K562 (cell line): ENCODE measurements around the gene NUBPL. TPM values are rescaled to one million over a fixed set of nuclear protein-coding genes. Genes with fewer than 3 reads are reported as not detected.

Experiments
- ATAC-seq: fragments of 200-7000 bp; cut with Tn5 transposase; 3 replicates; pipeline ENCODE4 v1.9.1; 2020; ENCODE audit warnings: moderate library complexity
- BruUV-seq: library from RNA; stranded (reverse); fragments of 400-500 nt; replicated peaks from 2 replicates; lab custom pipeline; 2021; lab: Mats Ljungman, UMichigan
- CTCF ChIA-PET: fragments of 300-600 bp; formaldehyde crosslinking; extraction: SDS; loops from one replicate; lab custom pipeline; 2021; ENCODE audit warnings: low intra/inter-chr PET ratio; lab: Yijun Ruan, JAX
- POLR2A ChIA-PET: fragments of 300-600, 350-650 bp; sonication (Branson Sonifier 250); formaldehyde crosslinking; extraction: SDS; loops from one replicate; lab custom pipeline; 2021; ENCODE audit warnings: antibody characterized with exemption, inconsistent platforms; lab: Yijun Ruan, JAX
- DNase-seq, 4 experiments: peaks; one replicate each; pipeline versions ENCODE4 v3.0.0 to v3.0.0-alpha.2; 2011 to 2018; ENCODE audit warnings: low spot score in 3 of 4, mixed read lengths in 3 of 4; ENCODE audit errors: extremely low read depth in 1 of 4
- FAIRE-seq: peaks from 2 replicates; lab custom pipeline; 2011; peaks lifted over from hg19 to GRCh38; lab: Jason Lieb, UNC
- H2AFZ ChIP-seq: 2 replicates; pipeline ENCODE4 v1.6.0; 2011; ENCODE audit warnings: low read depth, low read length, control low read depth, inconsistent platforms
- H3K27ac ChIP-seq: fragments of 200-600 bp; 3 replicates; pipeline ENCODE4 v1.8.0; 2011; ENCODE audit warnings: low read depth, mild to moderate bottlenecking, control low read depth, inconsistent platforms, low read length, moderate library complexity, mixed read lengths; ENCODE audit errors: extremely low read depth
- H3K27me3 ChIP-seq, 2 experiments: fragments of 300-600 bp in 1 of 2; 2 replicates in 1 of 2; 3 replicates in 1 of 2; pipeline versions ENCODE4 v1.6.0 to v1.8.0; 2011; ENCODE audit warnings: inconsistent platforms in 2 of 2, low read length in 2 of 2, mild to moderate bottlenecking in 1 of 2, mixed read lengths in 1 of 2, moderate library complexity in 1 of 2; ENCODE audit not compliant: control insufficient read depth in 2 of 2, insufficient read depth in 2 of 2
- H3K36me3 ChIP-seq: fragments of 300-600 bp; 3 replicates; pipeline ENCODE4 v1.8.0; 2011; ENCODE audit warnings: mild to moderate bottlenecking, low read length, inconsistent platforms; ENCODE audit not compliant: control insufficient read depth, insufficient read depth
- H3K4me1 ChIP-seq, 2 experiments: fragments of 200-600 bp in 1 of 2; replicated peaks in 1 of 2; 2 replicates in 1 of 2; 3 replicates in 1 of 2; pipeline versions ENCODE4 v1.5.1 to v1.8.0; 2011; ENCODE audit warnings: inconsistent platforms in 2 of 2, low read length in 2 of 2, mild to moderate bottlenecking in 1 of 2, mixed read lengths in 1 of 2, moderate library complexity in 1 of 2; ENCODE audit not compliant: control insufficient read depth in 2 of 2, insufficient read depth in 2 of 2
- H3K4me2 ChIP-seq: 2 replicates; pipeline ENCODE4 v1.6.1; 2011; ENCODE audit warnings: low read length, control low read depth, inconsistent platforms, mixed read lengths; ENCODE audit not compliant: insufficient read depth
- H3K4me3 ChIP-seq: fragments of 200-600 bp; sonication (generic), shearing (Covaris generic); 2 replicates; pipeline ENCODE4 v1.5.1; 2016; ENCODE audit warnings: control low read depth, inconsistent platforms
- H3K79me2 ChIP-seq: fragments of 200-600 bp; 3 replicates; pipeline ENCODE4 v1.8.0; 2011; ENCODE audit warnings: low read length, inconsistent platforms; ENCODE audit not compliant: control insufficient read depth, insufficient read depth
- H3K9ac ChIP-seq, 2 experiments: 2 replicates each; pipeline versions ENCODE4 v1.6.0 to v1.6.1; 2011; ENCODE audit warnings: low read depth in 2 of 2, low read length in 2 of 2, control low read depth in 1 of 2, inconsistent platforms in 1 of 2, mild to moderate bottlenecking in 1 of 2, mixed read lengths in 1 of 2; ENCODE audit not compliant: insufficient read depth in 1 of 2
- H3K9me1 ChIP-seq: one replicate; pipeline ENCODE4 v1.6.0; 2011; ENCODE audit warnings: inconsistent platforms, mild to moderate bottlenecking, low read length, moderate library complexity; ENCODE audit not compliant: control insufficient read depth, insufficient read depth
- H3K9me3 ChIP-seq: replicated peaks from 2 replicates; pipeline ENCODE4 v1.5.1; 2011; ENCODE audit warnings: low read depth, low read length, inconsistent platforms; ENCODE audit not compliant: control insufficient read depth, insufficient read depth
- H4K20me1 ChIP-seq: replicated peaks from 2 replicates; pipeline ENCODE4 v1.6.1; 2011; ENCODE audit warnings: low read length, inconsistent platforms, mixed read lengths; ENCODE audit not compliant: control insufficient read depth, insufficient read depth
- DACH1 ChIP-seq: fragments of 450-650 bp; IDR thresholded peaks from 2 replicates; pipeline ENCODE4 v1.6.1; 2018; ENCODE audit not compliant: partially characterized antibody
- FOXA3 ChIP-seq, 2 experiments: fragments of 450-650 bp in 1 of 2; sonication (generic) in 1 of 2; formaldehyde crosslinking; IDR thresholded peaks in 1 of 2; conservative IDR thresholded peaks in 1 of 2; 2 replicates each; pipeline versions ENCODE4 v1.4.0 to v1.8.0; 2020 to 2022; ENCODE audit warnings: mild to moderate bottlenecking in 2 of 2, missing genetic modification reagents in 1 of 2
- FOXK1 ChIP-seq: sonication (generic); formaldehyde crosslinking; IDR thresholded peaks from 2 replicates; pipeline ENCODE4 v1.8.0; 2022; ENCODE audit warnings: missing genetic modification reagents, mild to moderate bottlenecking, borderline replicate concordance
- GABPA ChIP-seq: fragments of 200-800 bp; sonication (Bioruptor generic); conservative IDR thresholded peaks from 2 replicates; pipeline ENCODE4 v1.6.1; 2016; ENCODE audit warnings: low read depth, missing genetic modification characterization, missing compliant biosample characterization
- HIVEP1 ChIP-seq: fragments of 250-450 bp; sonication (Bioruptor Pico); IDR thresholded peaks from 2 replicates; pipeline ENCODE4 v1.4.0; 2020; ENCODE audit warnings: mild to moderate bottlenecking
- HOXB6 ChIP-seq: fragments of 250-450 bp; sonication (Bioruptor Pico); IDR thresholded peaks from 2 replicates; pipeline ENCODE4 v1.5.1; 2022; ENCODE audit warnings: mild to moderate bottlenecking, borderline replicate concordance
- POLR2B ChIP-seq: fragments of 450-650 bp; IDR thresholded peaks from 2 replicates; pipeline ENCODE4 v1.6.1; 2018; ENCODE audit warnings: low read depth; ENCODE audit not compliant: partially characterized antibody
- RBM22 ChIP-seq: fragments of 200-400 bp; formaldehyde crosslinking; IDR thresholded peaks from 2 replicates; pipeline ENCODE4 v1.6.1; 2018; ENCODE audit warnings: low read length, low read depth; ENCODE audit not compliant: poor library complexity, severe bottlenecking
- ZNF197 ChIP-seq: fragments of 200-800 bp; sonication (Bioruptor generic); IDR thresholded peaks from 2 replicates; pipeline ENCODE4 v1.6.1; 2016; ENCODE audit warnings: low read depth, missing genetic modification characterization, missing compliant biosample characterization
- ZNF324 ChIP-seq: fragments of 250-450 bp; sonication (Bioruptor Pico); IDR thresholded peaks from 2 replicates; pipeline ENCODE4 v1.4.0; 2020; ENCODE audit warnings: mild to moderate bottlenecking
- ZNF507 ChIP-seq: conservative IDR thresholded peaks from 2 replicates; pipeline ENCODE4 v1.6.1; 2017; ENCODE audit warnings: missing genetic modification characterization, missing compliant biosample characterization
- ZNF77 ChIP-seq: fragments of 250-450 bp; sonication (Bioruptor Pico); IDR thresholded peaks from 2 replicates; pipeline ENCODE4 v1.5.0; 2020
- ZSCAN29 ChIP-seq: fragments of 450-650 bp; IDR thresholded peaks from 2 replicates; pipeline ENCODE4 v1.6.1; 2017
- WGBS: fragments of 100-300 bp; shearing (Covaris generic); methylation state at CpG from one replicate; pipeline ENCODE4 v1.1.6; 2016; ENCODE audit warnings: low coverage, mixed read lengths; ENCODE audit not compliant: insufficient coverage; ENCODE audit errors: missing lambda C conversion rate; 5-methylcytosine and 5-hydroxymethylcytosine counted together
- in situ Hi-C: fragments of 300-500 bp; cut with MboI; formaldehyde crosslinking; loops from 4 replicates; pipeline ENCODE4 v1.15.0; 2018; ENCODE audit warnings: inconsistent platforms, mixed read lengths
- intact Hi-C: fragments of 100-400 bp; cut with micrococcal nuclease; formaldehyde crosslinking; loops from 2 replicates; pipeline ENCODE4 v1.14.2; 2022
- polyA plus RNA-seq, 8 experiments: library from polyadenylated mRNA; depleted of rRNA in 4 of 8; stranded (reverse) in 5 of 8; unstranded in 3 of 8; fragments of >200 nt; fragmentation: Nextera tagmentation in 2 of 8; fragmentation: Illumina TruSeq in 1 of 8; extraction: Ambion mirVana in 2 of 8; extraction: Trizol in 1 of 8; gene quantifications; 2 replicates each; pipeline versions ENCODE4 v1.2.1 to v1.2.3, GENCODE V29; 2011 to 2014; ENCODE audit warnings: inconsistent platforms in 1 of 8, missing spikeins in 1 of 8
- total RNA-seq, 7 experiments: library from RNA; depleted of rRNA in 6 of 7; stranded (reverse); fragments of >200 nt in 6 of 7; fragmentation: Illumina TruSeq in 2 of 7; extraction: Trizol in 2 of 7; gene quantifications; 2 replicates each; pipeline versions ENCODE4 v1.2.1 to v1.2.3, GENCODE V29; 2011 to 2021; ENCODE audit warnings: low replicate concordance in 1 of 7
- TF ChIP-seq, protein P1 (sequence below): fragments of 250-450 bp; sonication (Bioruptor Pico); IDR thresholded peaks from 2 replicates; pipeline ENCODE4 v1.5.0; 2020; ENCODE audit warnings: mild to moderate bottlenecking, borderline replicate concordance
- TF ChIP-seq, protein P2 (sequence below): fragments of 250-450 bp; sonication (Bioruptor Pico); IDR thresholded peaks from 2 replicates; pipeline ENCODE4 v1.5.1; 2021; ENCODE audit warnings: mild to moderate bottlenecking
- TF ChIP-seq, protein P3 (sequence below): IDR thresholded peaks from 2 replicates; pipeline ENCODE4 v1.6.1; 2011; ENCODE audit warnings: borderline replicate concordance, low read depth, mild to moderate bottlenecking, moderate library complexity, low read length; ENCODE audit not compliant: insufficient read depth, poor library complexity, severe bottlenecking

Gene NUBPL
- total and polyA plus RNA-seq, 9 of the 15 experiments (the other 6 are each of a cell fraction or from before 2014, with no cell fraction given): 3.2 to 8.7 (median 6.1) TPM

DNA sequence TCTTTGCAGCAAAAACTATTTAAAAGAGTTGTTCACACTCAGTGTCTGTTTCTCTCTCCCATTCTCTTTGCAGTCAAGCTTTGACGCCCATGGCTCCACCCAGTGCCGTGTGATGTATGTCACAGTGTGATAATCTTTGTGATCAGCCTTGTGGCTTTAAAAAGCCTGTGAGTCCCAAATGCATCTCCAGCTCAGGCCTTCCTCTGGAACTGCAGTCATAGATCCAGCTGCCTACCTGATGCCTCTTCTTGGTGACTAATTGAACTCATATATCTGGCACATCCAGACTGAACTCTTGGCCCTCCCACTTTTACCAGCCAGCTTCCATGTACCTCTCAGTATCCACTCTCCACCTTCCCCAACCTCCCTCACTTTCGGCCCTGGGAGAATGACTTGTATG is 333.1 kb downstream of the NUBPL start (continued):
- TF ChIP-seq, protein P1, sequence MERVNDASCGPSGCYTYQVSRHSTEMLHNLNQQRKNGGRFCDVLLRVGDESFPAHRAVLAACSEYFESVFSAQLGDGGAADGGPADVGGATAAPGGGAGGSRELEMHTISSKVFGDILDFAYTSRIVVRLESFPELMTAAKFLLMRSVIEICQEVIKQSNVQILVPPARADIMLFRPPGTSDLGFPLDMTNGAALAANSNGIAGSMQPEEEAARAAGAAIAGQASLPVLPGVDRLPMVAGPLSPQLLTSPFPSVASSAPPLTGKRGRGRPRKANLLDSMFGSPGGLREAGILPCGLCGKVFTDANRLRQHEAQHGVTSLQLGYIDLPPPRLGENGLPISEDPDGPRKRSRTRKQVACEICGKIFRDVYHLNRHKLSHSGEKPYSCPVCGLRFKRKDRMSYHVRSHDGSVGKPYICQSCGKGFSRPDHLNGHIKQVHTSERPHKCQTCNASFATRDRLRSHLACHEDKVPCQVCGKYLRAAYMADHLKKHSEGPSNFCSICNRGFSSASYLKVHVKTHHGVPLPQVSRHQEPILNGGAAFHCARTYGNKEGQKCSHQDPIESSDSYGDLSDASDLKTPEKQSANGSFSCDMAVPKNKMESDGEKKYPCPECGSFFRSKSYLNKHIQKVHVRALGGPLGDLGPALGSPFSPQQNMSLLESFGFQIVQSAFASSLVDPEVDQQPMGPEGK (CRISPR knock-in tag): no peak
- TF ChIP-seq ZSCAN29: no peak
- TF ChIP-seq, all 486 proteins: peak for 26

DNA sequence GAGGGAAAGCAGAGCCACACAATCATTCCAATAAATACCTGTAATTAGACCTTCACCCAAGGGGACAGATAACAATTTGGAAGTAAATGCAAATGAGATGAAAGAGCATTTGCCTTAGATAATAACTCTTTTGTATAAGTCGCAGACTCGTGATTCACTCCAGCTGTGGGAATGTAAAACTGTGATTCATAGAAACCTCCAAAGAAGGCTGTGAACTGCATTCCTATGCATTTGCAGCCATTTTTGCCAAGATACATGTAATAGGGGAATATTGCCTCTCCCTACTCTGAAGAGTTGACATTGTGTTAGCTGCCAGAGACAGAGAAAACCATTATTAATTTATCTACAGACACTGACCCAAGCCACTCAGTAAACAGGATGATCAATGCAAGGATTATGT is 334.0 kb downstream of the NUBPL start:
- H3K36me3 ChIP-seq: no peaks in the 10 kb centered on the region
- POLR2A ChIA-PET: no interaction called here
- no TSS peak for BruUV-seq
- peak overlapping the region; percentile 81; the same call in 1 of the 2 replicates for H2AFZ ChIP-seq
- H3K4me1 ChIP-seq: peaks cover 12 to 23% of the 10 kb centered on the region in 2 experiments; a peak in 4 of 5 replicates
- H4K20me1 ChIP-seq: no peaks in the 10 kb centered on the region
- no peaks in the 10 kb centered on the region for H3K27me3 ChIP-seq
- no peak overlapping the region for H3K27ac ChIP-seq
- no peak overlapping the region for H3K4me3 ChIP-seq
- in situ Hi-C loops: no loop called here
- intact Hi-C loops: no loop called here
- no peaks in the 10 kb centered on the region for H3K9me3 ChIP-seq
- H3K9ac ChIP-seq: no peak overlapping the region
- CTCF ChIA-PET: no interaction called here
- WGBS: 42% methylated on average over 2 of the region's 2 CpGs
- DNase-seq: no peak
- no peaks in the 10 kb centered on the region for H3K79me2 ChIP-seq
- no peak for FAIRE-seq
- no peak for ATAC-seq
- peak overlapping the region; percentile 69; the same call in 1 of the 2 replicates for H3K4me2 ChIP-seq
- TF ChIP-seq ZNF507 (tag): no peak
- no peak for TF ChIP-seq RBM22
- TF ChIP-seq ZNF197 (CRISPR knock-in tag): no peak
- TF ChIP-seq ZNF324 (CRISPR knock-in tag): no peak
- TF ChIP-seq FOXK1 (CRISPR knock-in tag): no peak
- TF ChIP-seq FOXA3 (CRISPR knock-in tag; conservative IDR thresholded peaks at IDR 0.05 in 1 of 2, IDR thresholded peaks at IDR 0.05 in 1 of 2): no peak
- TF ChIP-seq DACH1: no peak
- TF ChIP-seq HIVEP1 (CRISPR knock-in tag): no peak
- TF ChIP-seq, protein P2, sequence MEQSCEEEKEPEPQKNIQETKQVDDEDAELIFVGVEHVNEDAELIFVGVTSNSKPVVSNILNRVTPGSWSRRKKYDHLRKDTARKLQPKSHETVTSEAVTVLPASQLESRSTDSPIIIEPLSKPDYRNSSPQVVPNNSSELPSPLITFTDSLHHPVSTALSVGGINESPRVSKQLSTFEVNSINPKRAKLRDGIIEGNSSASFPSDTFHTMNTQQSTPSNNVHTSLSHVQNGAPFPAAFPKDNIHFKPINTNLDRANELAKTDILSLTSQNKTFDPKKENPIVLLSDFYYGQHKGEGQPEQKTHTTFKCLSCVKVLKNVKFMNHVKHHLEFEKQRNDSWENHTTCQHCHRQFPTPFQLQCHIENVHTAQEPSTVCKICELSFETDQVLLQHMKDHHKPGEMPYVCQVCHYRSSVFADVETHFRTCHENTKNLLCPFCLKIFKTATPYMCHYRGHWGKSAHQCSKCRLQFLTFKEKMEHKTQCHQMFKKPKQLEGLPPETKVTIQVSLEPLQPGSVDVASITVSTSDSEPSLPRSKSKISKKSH: no peak
- TF ChIP-seq, protein P3, sequence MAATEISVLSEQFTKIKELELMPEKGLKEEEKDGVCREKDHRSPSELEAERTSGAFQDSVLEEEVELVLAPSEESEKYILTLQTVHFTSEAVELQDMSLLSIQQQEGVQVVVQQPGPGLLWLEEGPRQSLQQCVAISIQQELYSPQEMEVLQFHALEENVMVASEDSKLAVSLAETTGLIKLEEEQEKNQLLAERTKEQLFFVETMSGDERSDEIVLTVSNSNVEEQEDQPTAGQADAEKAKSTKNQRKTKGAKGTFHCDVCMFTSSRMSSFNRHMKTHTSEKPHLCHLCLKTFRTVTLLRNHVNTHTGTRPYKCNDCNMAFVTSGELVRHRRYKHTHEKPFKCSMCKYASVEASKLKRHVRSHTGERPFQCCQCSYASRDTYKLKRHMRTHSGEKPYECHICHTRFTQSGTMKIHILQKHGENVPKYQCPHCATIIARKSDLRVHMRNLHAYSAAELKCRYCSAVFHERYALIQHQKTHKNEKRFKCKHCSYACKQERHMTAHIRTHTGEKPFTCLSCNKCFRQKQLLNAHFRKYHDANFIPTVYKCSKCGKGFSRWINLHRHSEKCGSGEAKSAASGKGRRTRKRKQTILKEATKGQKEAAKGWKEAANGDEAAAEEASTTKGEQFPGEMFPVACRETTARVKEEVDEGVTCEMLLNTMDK: no peak
- no peak for TF ChIP-seq GABPA (tag)
- TF ChIP-seq ZNF77 (CRISPR knock-in tag): no peak
- TF ChIP-seq POLR2B: no peak
- no peak for TF ChIP-seq HOXB6 (CRISPR knock-in tag)
- H3K9me1 ChIP-seq: no peaks in the 10 kb centered on the region
